ENCODE measurements around the gene ARHGEF17.

ARHGEF17 gene

DNA sequence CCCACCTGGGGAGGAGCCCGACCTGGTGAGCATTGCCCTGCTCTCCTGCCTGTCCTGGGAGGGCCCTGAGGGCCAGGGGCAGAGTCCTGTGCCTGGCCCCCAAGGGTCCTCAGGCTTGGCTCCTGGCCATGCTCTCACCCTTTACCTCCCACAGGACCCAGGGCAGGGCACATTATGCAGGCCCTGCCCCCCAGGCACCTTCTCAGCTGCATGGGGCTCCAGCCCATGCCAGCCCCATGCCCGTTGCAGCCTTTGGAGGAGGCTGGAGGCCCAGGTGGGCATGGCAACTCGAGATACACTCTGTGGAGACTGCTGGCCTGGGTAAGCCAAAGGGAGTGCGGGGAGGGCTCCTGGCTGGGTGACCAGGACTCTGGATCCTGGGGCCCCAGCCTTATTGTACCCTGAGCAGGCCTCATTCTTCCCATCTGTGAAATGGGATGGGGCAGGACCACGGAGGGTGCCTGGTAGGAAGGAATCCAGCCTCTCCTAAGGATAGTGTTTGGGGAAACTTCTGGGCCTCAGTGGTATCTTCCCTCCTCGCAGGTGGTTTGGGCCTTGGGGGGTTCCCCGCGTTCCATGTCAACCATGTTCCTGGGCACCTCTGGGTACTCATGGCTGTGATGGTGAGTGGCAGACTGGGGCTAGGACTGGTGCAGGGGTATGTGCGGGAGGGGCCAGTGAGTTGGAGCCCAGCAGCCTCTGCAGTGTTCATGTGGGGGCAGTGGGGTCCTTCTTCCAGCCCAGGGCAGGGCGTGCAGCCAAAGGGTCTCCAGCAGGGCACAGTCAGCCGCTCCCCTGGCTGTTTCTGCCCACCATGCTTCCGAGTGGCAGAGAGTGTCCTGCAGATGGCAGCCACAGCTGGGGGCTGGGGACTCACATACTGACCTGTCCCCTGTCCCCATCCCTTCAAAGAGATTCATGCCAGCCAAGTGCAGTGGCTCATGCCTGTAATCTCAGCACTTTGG is 82.8 kb downstream of the ARHGEF17 start:
- no peak for TF ChIP-seq ZNF274 (IDR thresholded peaks at IDR 0.05; ENCODE audit: low read depth, low read length)
- H3K4me3 ChIP-seq (ENCODE audit: low read length), result no peak overlapping the region

DNA sequence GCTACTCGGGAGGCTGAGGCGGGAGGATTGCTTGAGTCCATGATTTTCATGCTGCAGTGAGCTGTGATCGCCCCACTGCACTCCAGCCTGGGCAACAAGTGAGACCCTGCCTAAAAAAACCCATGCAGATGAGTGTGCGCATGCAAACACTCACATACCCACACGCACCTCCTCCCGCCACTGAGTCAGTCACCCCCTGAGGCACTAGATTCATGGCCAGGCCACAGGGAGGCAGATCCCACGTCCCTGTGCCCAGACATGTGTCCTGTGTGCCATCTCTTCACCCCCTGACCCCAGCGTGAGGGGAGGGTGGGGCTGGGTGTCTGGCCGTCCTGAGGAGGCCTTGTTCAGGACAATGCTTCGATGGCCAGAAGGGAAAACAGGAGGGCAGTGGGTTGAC is 83.6 kb downstream of the ARHGEF17 start:
- no peak overlapping the region for H3K4me3 ChIP-seq (ENCODE audit: low read length)
- TF ChIP-seq ZNF274 (IDR thresholded peaks at IDR 0.05; ENCODE audit: low read depth, low read length), result no peak

DNA sequence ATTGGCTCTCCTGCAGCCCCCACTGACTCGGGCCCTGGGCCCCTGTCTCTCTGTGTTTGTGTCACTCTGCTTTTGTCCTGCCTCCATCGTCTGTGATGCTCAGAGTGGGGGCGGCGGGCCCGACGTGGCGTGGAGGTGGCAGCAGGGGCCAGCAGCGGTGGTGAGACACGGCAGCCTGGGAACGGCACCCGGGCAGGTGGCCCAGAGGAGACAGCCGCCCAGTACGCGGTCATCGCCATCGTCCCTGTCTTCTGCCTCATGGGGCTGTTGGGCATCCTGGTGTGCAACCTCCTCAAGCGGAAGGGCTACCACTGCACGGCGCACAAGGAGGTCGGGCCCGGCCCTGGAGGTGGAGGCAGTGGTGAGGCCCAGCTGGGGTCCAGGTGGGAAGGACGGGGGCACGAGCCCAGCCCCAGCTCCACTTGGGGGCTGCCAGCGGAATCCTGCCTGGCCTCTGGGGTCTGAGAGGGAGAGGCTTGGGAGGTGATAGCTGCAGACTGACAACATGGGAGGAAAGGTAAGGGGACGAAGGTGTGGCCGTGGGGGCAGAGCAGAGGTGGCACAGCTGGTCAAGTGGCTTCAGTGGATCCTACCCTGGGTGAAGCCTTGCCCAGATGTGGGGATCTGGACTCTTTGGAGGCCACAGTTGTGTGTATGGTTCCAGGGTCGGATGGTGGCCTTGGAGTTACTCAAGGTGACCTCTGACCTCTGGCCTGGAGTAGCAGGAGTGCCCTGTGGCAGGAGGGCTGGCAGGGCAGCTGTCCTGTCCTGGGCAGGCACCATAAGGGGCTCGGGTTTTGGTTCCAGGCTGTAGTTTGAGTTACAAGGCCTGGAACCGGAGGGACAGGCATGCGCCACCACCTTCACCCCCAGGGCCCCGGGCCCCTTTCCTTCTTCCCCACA is 84.3 kb downstream of the ARHGEF17 start:
- no peak overlapping the region for H3K4me3 ChIP-seq (ENCODE audit: low read length)
- no peak for TF ChIP-seq ZNF274 (IDR thresholded peaks at IDR 0.05; ENCODE audit: low read depth, low read length)

DNA sequence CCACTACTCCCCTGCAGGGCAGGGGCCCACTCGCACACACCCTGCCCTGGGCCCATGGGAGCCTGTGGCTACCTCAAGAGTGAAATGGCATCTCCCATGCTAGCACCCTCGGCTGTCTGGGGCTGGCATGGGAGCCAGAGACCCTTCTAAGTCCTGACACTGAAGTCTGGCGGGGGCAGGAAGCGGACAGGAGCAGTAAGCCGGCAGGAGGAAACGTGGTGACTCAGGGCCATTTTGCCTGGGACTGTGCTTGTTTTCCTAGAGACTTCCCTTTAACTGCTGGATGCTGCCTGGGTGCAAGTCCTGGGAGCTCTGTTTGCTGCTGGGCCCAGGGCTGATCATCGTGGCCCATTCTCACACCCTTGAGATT is 84.9 kb downstream of the ARHGEF17 start:
- no peak overlapping the region for H3K4me3 ChIP-seq (ENCODE audit: low read length)
- TF ChIP-seq ZNF274 (IDR thresholded peaks at IDR 0.05; ENCODE audit: low read depth, low read length), result no peak

DNA sequence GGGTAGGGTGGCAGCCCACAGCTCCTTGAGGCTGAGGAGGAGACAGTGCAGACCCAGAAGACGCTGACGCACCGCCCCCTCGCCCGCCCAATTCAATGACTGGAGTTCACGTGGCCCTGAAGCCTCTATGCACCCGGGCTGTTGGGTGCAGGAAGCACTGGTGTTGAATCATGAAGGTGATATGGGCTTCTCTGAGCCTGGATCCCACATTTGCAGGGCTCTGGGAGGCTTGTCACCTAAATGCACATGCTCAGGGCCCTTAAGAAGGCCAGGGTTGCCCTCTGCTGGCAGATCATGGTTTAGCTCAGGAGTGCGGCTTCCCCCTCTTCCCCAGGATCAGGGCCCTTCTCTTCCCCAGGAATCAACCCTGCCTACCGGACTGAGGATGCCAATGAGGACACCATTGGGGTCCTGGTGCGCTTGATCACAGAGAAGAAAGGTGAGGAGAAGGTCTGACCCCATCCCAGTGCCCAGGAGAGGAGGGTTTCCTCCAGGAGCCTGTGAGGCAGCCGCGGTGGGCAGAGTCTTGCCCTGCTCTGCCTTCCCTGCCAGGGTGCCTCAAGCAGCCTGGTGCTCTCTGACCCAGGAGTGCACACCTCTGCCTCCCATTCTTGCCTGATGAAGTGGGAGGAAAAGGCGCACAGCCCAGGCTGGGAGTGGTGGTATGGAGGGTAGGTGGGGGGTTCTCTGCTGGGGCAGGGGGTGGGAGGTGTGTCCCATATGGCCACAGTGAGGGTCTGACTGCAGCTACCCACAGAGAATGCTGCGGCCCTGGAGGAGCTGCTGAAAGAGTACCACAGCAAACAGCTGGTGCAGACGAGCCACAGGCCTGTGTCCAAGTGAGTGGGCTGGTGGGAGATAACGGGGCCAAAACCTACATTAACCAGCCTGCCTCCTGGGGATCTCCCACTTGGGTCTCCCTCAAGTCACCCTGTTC is 85.7 kb downstream of the ARHGEF17 start:
- TF ChIP-seq ZNF274 (IDR thresholded peaks at IDR 0.05; ENCODE audit: low read depth, low read length), result no peak
- no peak overlapping the region for H3K4me3 ChIP-seq (ENCODE audit: low read length)

DNA sequence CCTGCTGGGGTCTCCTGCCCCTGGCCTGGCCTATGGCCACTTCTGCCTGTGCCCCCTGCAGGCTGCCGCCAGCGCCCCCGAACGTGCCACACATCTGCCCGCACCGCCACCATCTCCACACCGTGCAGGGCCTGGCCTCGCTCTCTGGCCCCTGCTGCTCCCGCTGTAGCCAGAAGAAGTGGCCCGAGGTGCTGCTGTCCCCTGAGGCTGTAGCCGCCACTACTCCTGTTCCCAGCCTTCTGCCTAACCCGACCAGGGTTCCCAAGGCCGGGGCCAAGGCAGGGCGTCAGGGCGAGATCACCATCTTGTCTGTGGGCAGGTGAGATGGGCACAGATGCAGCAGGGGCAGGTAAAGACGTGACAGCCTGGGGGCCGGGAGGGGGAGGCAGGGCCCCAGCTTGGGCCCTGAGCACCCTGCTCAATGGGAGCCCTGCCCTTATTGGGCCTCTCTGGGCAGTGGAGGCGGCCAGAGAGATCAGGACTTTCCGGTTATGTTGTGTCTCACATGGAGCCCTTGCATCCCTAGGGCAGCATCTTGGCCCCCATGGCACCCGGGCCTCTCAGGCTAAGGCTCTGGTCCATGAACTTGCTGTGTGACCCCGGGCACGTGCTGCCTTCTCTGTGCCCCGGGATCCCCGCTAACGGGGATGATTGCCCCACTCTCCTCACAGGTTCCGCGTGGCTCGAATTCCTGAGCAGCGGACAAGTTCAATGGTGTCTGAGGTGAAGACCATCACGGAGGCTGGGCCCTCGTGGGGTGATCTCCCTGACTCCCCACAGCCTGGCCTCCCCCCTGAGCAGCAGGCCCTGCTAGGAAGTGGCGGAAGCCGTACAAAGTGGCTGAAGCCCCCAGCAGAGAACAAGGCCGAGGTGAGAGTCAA is 86.6 kb downstream of the ARHGEF17 start:
- no peak overlapping the region for H3K4me3 ChIP-seq (ENCODE audit: low read length)
- no peak for TF ChIP-seq ZNF274 (IDR thresholded peaks at IDR 0.05; ENCODE audit: low read depth, low read length)

DNA sequence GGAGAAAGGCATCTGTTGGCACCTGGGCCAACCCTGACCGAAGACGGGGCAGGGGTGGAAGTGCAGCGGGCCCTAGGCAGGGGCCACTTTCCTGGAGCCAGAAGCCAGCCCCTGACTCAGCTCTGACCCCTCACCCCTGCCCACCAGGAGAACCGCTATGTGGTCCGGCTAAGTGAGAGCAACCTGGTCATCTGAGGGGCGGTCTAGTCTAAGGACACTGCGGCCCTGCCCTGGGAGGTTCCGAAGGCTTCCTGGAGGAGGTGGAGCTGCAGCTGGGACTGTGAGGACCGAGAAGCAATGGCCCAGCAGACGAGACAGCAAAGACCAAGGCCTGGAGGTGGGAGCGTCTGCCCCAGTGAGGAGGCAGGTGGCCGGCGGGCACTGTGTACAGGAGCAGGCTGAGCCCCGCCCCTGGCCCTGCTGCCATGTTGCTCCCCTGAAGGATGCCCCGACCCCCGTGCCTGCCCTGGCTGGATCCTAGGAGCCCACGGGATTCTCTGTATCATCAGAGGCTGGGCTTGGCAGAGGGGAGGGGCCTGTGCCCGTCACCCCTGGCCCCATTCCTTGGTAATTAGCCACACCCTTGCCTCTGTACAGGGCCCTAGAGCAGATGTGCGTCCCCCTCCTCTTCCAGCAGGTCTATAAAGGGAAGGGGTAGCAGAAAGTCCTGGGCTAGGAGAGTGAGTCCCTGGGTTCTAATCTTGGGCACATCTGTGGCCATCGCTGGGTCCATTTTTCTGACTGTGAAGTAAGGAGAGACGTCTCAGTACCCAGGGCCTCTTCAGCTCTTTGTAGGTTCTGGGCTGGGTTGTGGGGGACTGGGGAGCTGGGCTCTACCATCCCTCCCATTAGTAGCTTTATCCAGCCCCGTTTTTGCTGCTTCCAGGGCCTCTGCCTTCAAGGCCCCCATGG is 87.5 kb downstream of the ARHGEF17 start:
- no peak overlapping the region for H3K4me3 ChIP-seq (ENCODE audit: low read length)
- TF ChIP-seq ZNF274 (IDR thresholded peaks at IDR 0.05; ENCODE audit: low read depth, low read length), result no peak

DNA sequence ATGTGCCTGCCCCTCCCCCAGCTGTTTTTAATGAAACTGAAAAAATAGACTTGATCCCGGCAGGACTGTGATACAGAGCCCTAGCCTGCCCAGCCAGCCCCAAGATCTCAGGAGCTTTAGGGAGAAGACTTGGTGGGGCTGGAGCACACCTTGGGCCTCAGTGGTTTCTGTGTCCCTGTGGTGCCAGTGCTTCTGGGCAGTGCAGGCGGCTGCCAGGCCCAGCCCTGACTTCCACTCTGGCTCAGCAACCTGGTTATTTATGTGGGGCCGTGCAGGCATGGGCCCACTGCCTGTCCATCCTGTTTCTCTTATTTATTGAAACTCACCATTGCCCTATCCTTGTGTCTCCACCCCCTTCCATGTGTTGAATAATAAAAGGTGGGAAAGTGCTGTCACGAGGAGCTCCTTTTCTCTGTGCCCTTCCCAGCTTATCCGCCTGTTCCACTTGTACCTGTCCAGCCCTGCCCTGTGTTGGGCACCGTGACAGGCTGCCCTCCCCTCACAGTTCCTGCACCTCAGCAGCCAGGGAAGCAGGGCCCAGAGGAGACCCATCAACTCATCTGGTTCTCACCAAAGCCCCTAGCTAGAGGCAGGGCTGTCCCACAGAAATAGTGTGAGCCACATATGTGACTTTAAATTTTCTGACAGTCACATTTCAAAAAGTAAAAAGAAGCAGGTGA is 88.3 kb downstream of the ARHGEF17 start:
- TF ChIP-seq ZNF274 (IDR thresholded peaks at IDR 0.05; ENCODE audit: low read depth, low read length), result no peak
- H3K4me3 ChIP-seq (ENCODE audit: low read length), result no peak overlapping the region

DNA sequence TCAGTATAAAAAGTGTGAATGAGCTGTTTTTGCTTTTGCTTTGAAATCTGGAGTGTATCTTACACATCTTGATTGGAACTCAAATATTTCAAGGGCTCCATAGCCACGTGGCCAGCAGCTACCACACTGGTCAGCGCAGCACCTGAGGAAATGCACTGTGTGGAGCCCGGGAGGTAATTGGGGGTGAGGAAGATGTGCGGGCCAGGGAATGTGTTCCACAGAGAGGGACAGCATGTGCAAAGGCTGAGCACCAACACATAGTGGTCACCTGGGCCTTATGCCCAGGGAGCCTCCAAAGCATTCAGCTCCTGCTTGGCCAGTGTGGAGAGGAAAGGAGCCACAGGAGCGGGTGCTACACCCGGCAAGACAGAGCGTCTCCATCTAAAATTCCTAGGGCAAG is 88.9 kb downstream of the ARHGEF17 start:
- no peak overlapping the region for H3K4me3 ChIP-seq (ENCODE audit: low read length)
- TF ChIP-seq ZNF274 (IDR thresholded peaks at IDR 0.05; ENCODE audit: low read depth, low read length), result no peak

DNA sequence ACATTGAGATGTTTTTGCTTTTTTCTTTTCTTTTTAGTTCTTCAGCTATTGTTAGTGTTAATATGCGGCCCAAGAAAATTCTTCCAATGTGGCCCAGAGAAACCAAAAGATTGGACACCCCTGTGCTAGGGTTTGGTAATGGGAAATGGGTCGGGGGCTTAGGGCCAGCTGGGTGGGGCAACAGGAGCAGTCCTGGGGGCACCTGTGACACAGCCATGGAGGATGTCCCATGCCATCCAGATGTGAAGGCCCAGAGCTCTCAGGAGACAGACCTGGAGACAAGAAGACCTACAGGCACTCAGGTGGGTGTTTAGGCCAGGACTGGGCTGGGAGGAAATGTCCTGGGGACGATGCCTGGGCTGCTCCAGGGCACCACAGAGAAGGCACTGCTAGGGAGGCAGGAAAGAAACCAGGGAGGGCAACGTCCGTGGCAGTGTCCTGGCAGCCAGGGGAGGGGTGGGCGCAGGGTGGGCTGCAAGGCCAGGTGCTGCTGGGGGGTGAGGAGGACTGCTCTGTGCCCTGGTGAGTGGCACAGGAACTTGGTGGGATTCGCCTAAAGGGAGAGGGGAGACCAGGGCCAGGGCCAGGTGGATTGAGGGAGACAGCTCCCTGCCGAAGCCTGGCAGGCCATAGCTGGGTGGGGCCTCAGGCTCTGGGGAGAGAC is 89.5 kb downstream of the ARHGEF17 start:
- no peak overlapping the region for H3K4me3 ChIP-seq (ENCODE audit: low read length)
- no peak for TF ChIP-seq ZNF274 (IDR thresholded peaks at IDR 0.05; ENCODE audit: low read depth, low read length)

DNA sequence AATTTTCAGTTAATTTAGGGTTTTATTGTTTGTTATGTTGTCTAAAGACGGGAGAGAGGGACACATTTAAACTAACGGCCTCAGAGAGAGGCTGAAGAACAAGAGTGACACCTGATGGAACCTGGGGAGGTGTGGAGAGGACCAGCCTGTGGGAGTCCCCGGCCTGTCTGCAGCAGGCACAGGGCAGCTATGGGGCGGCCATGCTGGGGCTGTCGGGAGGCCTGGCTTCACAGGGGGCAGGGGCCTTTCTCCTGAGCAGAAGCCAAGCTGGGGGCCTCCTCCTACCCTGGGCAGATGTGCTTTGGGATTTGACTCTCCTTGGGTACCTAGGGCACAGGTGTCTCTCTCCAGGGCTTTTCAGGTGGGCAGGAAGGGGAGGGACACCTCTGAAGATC is 90.1 kb downstream of the ARHGEF17 start:
- TF ChIP-seq ZNF274 (IDR thresholded peaks at IDR 0.05; ENCODE audit: low read depth, low read length), result no peak
- H3K4me3 ChIP-seq (ENCODE audit: low read length), result no peak overlapping the region

All from GM08714 (cell line).